KOPT-K1 (cell line): Measurements from ENCODE around the gene RHBDF2.

ENCODE experiments used
- H3K27ac ChIP-seq: fragments of 200-600 bp; sonication (generic); 2 replicates; pipeline ENCODE4 v1.5.1; 2016; ENCODE audit warnings: antibody characterized with exemption, mild to moderate bottlenecking, low read depth, low read length; ENCODE audit not compliant: poor library complexity, severe bottlenecking
- H3K36me3 ChIP-seq: fragments of 200-600 bp; sonication (generic); 2 replicates; pipeline ENCODE4 v1.5.1; 2017; ENCODE audit warnings: antibody characterized with exemption, mild to moderate bottlenecking, low read length, moderate library complexity; ENCODE audit not compliant: insufficient read depth
- H3K9me3 ChIP-seq: fragments of 200-600 bp; sonication (generic); 2 replicates; pipeline ENCODE4 v1.5.1; 2017; ENCODE audit warnings: antibody characterized with exemption, low read length, mild to moderate bottlenecking; ENCODE audit not compliant: insufficient read depth, poor library complexity, severe bottlenecking

Gene RHBDF2

DNA sequence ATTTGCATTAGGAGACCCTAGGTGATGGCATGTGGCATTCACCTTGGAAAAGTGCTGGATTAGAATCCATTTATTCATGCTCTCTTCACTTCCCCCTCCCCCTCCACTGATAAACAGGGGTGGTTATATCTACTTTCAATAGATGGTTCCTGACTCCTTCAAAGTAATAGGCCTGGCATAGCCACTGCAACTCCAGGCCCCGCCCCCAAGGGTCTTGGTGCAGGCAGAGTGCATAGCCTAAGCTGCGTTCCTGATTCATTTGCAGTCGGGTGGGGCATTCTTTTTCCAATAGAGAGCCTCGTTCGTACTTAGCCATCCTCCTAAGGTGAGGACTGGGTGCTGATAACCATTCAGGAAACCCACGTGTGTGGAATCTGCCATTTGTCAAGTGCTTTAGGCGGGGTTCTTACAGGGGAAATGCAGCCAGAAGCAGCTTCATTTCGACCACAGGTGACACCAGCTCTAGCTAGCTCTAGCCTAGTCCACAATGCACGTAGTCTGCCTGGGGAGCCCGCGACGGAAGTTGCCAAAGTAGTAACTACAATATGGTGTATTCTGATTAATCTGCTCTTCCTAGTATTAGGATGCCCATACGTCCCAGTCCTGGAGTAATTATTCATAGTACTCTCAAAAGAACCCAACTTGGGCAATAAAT lies 59.4 kb downstream of the RHBDF2 start:
- no peaks in the 10 kb centered on the region for H3K36me3 ChIP-seq
- H3K9me3 ChIP-seq, result no peaks in the 10 kb centered on the region
- no peak overlapping the region for H3K27ac ChIP-seq

DNA sequence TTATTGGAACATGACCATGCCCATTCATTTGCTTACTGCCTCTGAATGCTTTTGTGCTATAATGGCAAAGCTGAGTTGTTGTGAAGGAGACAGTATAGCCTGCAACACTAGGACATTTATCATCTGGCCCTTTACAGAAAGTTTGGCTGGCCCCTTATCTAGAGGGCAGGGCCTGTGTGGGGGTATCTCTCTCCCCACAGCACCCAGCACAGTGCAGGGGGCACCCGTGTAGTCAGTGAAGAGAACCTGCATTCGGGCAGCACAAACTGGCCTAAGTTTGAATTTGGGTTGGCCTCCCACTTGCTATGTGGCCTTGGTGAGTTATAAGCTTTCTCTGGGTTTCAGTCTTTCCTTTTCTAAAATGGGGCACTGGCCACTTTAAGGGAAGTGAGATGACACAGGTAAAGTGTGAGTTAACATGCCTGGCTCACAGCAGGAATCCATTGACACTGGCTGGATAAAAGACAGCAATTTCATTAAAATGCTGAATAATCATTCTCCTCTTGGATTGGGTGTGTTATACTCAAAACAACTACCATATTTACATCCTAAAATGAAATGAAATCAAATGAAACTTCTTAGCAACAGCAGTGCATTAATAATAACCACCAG lies 60.4 kb downstream of the RHBDF2 start:
- Histone ChIP-seq H3K9me3 (no peaks in the 10 kb centered on the region), H3K27ac (no peak overlapping the region), H3K36me3 (no peaks in the 10 kb centered on the region)

DNA sequence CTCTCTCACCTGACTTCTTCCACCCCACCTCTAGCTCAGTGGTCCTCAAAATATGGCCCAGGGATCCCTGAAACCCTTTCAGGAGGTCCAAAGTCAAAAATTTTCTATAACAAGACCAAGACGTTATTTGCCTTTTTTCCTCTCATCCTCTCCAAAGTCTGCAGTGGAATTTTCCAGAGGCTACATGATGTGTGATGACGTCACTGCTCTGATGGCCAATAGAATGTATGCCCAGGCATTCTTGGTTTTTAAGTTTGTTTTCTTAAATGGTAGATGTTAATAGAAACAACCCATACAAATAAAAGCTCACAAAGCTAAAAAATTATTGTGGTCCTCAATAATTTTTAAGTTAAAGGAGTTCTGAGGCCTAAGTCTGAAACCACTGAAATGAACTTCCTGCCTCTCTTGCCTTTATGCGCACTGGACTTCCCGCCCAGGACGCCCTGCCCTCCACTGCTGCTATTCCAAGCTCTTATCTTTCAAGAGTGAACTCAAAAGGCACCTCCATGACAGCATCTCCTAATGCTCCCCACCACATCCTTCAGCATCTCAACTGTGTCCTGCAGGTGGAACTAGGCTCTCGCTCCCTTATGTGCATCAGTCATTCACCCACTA lies 61.8 kb downstream of the RHBDF2 start:
- Histone ChIP-seq H3K9me3 (no peaks in the 10 kb centered on the region), H3K27ac (no peak overlapping the region), H3K36me3 (peaks cover under 1% of the 10 kb centered on the region; the same call in 1 of the 2 replicates)

DNA sequence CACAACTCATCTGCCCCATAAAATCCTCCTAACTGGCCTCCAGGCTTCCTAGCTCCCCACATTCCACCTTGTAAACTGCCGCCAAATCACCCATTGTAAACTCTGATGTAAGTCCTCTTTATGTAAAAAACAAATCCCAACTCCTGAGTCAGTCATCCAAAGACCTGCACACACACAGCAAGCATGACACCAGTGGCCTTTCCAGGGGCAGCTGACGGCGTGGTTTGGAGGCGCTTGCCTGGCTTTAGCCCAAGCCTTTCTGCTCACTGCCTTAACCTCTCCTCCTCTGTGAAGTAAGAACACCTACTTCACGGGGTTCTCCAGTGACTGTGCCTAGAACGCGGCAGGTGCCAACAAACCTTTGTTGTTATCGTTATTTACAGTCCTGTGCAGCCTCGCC lies 62.3 kb downstream of the RHBDF2 start:
- Histone ChIP-seq H3K9me3 (no peaks in the 10 kb centered on the region), H3K36me3 (peaks cover 4% of the 10 kb centered on the region; the same call in 1 of the 2 replicates), H3K27ac (no peak overlapping the region)

DNA sequence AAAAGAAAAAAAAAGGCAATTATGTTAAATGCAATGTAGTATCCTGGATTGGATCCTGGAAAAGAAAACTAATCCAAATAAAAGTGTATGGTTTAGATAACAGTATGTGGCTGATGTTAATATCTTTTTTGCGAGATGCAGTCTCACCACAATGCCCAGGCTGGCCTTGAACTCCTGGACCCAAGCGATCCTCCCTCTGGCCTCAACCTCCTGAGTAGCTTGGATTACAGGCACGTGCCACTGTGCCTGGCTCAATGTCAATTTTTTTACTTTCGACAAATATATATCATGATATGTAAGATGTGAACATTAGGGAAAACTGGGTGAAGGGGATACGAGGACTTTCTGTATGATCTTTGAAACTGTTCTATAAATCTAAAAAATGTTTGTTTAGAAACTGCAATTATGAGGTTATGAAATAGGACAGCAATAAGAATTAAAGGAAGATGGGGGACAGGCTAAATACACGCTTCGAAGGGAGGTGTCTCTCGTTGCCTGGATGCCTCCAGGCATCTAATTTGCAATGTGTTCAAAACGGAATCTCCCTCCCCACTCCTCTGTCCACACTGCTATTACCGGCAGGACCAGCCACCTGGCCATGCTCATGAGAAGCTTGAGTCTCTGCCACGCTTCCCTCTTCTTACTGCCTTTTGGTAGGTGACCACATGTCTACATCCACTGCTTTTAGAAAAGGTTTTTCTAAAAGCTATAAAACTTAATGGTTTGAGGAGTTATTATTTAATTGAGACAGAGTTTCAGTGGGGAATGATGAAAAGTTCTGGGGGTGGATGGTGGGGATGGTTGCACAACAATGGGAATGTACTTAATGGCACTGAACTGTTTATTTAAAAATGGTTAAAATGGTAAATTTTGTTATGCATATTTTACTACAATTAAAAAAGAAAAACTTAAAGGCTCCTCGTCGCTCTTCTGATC lies 63.5 kb downstream of the RHBDF2 start:
- H3K27ac ChIP-seq, result no peak overlapping the region
- H3K9me3 ChIP-seq, result no peaks in the 10 kb centered on the region
- peaks cover 4% of the 10 kb centered on the region; the same call in 1 of the 2 replicates for H3K36me3 ChIP-seq

DNA sequence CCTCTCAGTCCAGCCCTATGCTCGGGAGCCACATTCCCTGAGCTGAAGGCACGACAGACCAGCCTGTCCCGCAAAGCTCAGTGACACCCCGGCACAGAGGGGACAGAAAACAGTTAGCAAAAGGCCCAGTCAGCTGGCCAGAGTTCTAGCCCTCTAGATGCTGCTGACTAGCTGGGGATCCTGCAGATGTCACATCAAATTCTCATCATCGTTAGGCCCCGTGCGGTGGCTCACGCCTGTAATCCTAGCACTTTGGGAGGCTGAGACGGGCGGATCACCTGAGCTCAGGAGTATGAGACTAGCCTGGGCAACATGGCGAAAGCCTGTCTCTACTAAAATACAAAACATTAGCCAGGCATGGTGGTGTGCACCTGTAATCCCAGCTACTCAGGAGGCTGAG lies 65.5 kb downstream of the RHBDF2 start:
- no peaks in the 10 kb centered on the region for H3K9me3 ChIP-seq
- H3K27ac ChIP-seq, result no peak overlapping the region
- H3K36me3 ChIP-seq, result peaks cover 4% of the 10 kb centered on the region; the same call in 1 of the 2 replicates

DNA sequence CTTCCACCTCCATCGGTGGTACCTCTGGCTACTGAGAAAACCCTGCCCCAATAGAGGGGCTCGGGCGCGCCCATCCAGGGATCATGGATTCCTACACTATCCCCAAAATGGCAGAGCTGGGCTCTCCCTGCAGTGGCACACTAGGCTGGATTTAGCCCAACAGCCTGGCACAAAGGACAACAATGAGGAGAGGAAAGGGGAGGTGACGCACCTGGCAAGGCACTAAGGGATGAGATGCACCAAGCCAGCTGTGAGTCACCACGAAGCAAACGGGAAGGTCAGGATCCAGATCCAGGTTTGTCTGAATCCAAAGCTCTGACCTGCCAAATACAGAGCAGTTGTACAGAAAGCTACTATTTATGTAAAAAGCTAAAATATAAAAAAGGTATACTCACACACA lies 66.4 kb downstream of the RHBDF2 start:
- H3K9me3 ChIP-seq, result no peaks in the 10 kb centered on the region
- peaks cover 4% of the 10 kb centered on the region; the same call in 1 of the 2 replicates for H3K36me3 ChIP-seq
- no peak overlapping the region for H3K27ac ChIP-seq

GRCh38 chr17:76433693-76434092 lies 67.5 kb downstream of the RHBDF2 start:
- Histone ChIP-seq H3K27ac (no peak overlapping the region), H3K36me3 (peaks cover 4% of the 10 kb centered on the region; the same call in 1 of the 2 replicates), H3K9me3 (no peaks in the 10 kb centered on the region)

DNA sequence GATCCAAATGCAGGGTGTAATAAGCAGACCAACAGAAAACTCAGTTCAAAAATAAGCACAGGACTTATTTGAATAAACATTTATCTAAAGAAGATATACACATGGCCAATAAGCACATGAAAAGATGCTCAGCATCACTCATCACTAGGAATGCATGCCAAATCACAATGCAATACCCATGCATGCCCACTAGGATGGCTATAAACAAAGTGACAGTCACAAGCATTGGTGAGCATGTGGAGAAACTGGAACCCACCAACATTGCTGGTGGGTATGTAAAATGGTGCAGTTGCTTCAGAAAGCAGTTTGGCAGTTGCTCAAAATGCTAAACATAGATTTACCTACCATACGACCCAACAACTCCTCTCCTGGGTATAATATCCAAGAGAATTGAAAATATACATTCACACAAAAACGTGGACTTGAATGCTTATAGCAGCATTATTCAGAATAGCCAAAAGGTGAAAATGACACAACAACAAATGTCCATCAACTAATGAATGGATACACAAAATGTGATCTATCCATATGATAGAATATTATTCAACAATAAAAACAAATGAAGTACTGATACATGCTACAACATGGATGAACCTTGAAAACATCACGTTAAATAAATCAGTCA lies 68.4 kb downstream of the RHBDF2 start:
- no peak overlapping the region for H3K27ac ChIP-seq
- peaks cover 4% of the 10 kb centered on the region; the same call in 1 of the 2 replicates for H3K36me3 ChIP-seq
- no peaks in the 10 kb centered on the region for H3K9me3 ChIP-seq

GRCh38 chr17:76432004-76432403 lies 69.2 kb downstream of the RHBDF2 start:
- Histone ChIP-seq H3K36me3 (peaks cover 4% of the 10 kb centered on the region; the same call in 1 of the 2 replicates), H3K9me3 (no peaks in the 10 kb centered on the region), H3K27ac (no peak overlapping the region)

DNA sequence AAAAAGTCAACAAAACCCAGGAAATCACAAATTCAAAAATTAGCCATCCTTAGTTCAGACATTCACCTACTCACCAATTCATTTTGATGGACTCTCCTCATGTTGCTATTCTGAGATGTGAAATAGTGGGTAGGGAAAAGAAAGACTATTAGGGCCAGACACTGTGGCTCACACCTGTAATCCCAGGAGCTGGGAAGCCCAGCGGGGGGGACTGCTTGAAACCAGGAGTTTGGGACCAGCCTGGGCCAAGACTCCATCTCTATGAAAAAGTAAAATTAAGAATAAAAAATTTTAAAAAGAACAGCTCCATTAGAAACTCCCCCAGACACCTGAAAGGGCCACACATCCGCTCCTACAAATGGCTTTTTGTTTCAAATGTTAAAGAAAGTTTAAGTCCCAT lies 69.7 kb downstream of the RHBDF2 start:
- Histone ChIP-seq H3K9me3 (no peaks in the 10 kb centered on the region), H3K27ac (no peak overlapping the region), H3K36me3 (peaks cover 4% of the 10 kb centered on the region; the same call in 1 of the 2 replicates)

GRCh38 chr17:76428511-76428910 lies 72.7 kb downstream of the RHBDF2 start:
- H3K27ac ChIP-seq, result no peak overlapping the region
- H3K9me3 ChIP-seq, result no peaks in the 10 kb centered on the region
- H3K36me3 ChIP-seq, result no peaks in the 10 kb centered on the region

- H3K27ac ChIP-seq, result no peak overlapping the region
- H3K36me3 ChIP-seq, result no peaks in the 10 kb centered on the region
- H3K9me3 ChIP-seq, result no peaks in the 10 kb centered on the region
Measured at GRCh38 chr17:76427501-76428231, 73.6 kb downstream of the RHBDF2 start.

DNA sequence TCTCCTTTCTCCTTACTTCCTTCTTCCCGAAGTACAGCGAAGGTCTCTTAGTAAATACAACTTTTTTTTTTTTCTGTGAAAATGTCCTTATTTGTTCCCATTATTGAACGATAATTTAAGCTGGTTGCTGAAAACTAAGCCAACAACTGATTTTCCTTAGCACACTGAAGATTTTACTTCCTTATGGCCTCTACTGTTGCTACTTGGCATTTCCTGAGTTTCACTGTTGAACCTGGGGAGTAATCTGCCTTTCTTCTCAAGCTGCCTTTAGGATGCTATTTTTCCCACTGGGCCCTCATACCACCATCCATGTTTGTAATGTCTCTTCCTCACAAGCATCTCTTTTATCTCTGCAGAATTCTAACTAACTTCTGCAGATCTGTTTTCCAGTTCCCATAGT lies 74.4 kb downstream of the RHBDF2 start:
- Histone ChIP-seq H3K27ac (no peak overlapping the region), H3K36me3 (no peaks in the 10 kb centered on the region; the same call in 1 of the 2 replicates), H3K9me3 (no peaks in the 10 kb centered on the region)
